Stimulated activated effector memory CD8-positive, alpha-beta T cell treated with anti-CD3 and anti-CD28 coated beads, Interleukin-12 subunit alpha, Interleukin-12 subunit beta, amount 100 ng/mL, for 72 hours (primary cell): ENCODE data around the gene WFS1.

ENCODE experiments used
- ATAC-seq: fragments of 150-1000 bp; cut with Tn5 transposase; 2 replicates; pipeline ENCODE4 v1.10.0; 2021
- DNase-seq, 2 donors: peaks; one replicate each; pipeline ENCODE4 v3.0.0; 2021 to 2022; ENCODE audit warnings: low spot score in 2 of 2
- H3K27ac Mint-ChIP-seq: one replicate; pipeline ENCODE4 v1.8.0; 2022; ENCODE audit warnings: mild to moderate bottlenecking, mixed read lengths
- H3K36me3 Mint-ChIP-seq: one replicate; pipeline ENCODE4 v1.8.0; 2022; ENCODE audit warnings: mild to moderate bottlenecking, mixed read lengths
- H3K4me1 Mint-ChIP-seq: one replicate; pipeline ENCODE4 v1.8.0; 2022; ENCODE audit warnings: mixed read lengths
- H3K4me3 Mint-ChIP-seq: one replicate; pipeline ENCODE4 v1.8.0; 2022; ENCODE audit warnings: mild to moderate bottlenecking, mixed read lengths
- H3K9me3 Mint-ChIP-seq: one replicate; pipeline ENCODE4 v1.8.0; 2022; ENCODE audit warnings: mixed read lengths

WFS1 gene

GRCh38 chr4:6265546-6265945 lies 4.1 kb upstream of the WFS1 start:
- ATAC-seq (no peak), DNase-seq (no peak)
- no peak overlapping the region for H3K4me3 Mint-ChIP-seq
- peaks cover 12% of the 10 kb centered on the region for H3K4me1 Mint-ChIP-seq
- H3K9me3 Mint-ChIP-seq, result no peaks in the 10 kb centered on the region
- no peaks in the 10 kb centered on the region for H3K36me3 Mint-ChIP-seq
- no peak overlapping the region for H3K27ac Mint-ChIP-seq

- no peak for DNase-seq
- Mint-ChIP-seq H3K9me3 (no peaks in the 10 kb centered on the region), H3K4me1 (peaks cover 18% of the 10 kb centered on the region), H3K36me3 (no peaks in the 10 kb centered on the region), H3K27ac (no peak overlapping the region), H3K4me3 (no peak overlapping the region)
- ATAC-seq, result no peak
Observed at GRCh38 chr4:6267573-6267972, 2.1 kb upstream of the WFS1 start.

- no peaks in the 10 kb centered on the region for H3K36me3 Mint-ChIP-seq
- no peak for DNase-seq
- ATAC-seq, result peak; percentile 29
- H3K9me3 Mint-ChIP-seq, result no peaks in the 10 kb centered on the region
- no peak overlapping the region for H3K27ac Mint-ChIP-seq
- peaks cover 18% of the 10 kb centered on the region for H3K4me1 Mint-ChIP-seq
- peak overlapping the region; percentile 64 for H3K4me3 Mint-ChIP-seq
Observed at GRCh38 chr4:6268650-6269615, 717 bp upstream of the WFS1 start.

- no peaks in the 10 kb centered on the region for H3K36me3 Mint-ChIP-seq
Observed at GRCh38 chr4:6270636-6271121, 1.0 kb downstream of the WFS1 start.

GRCh38 chr4:6271206-6271605 lies 1.6 kb downstream of the WFS1 start:
- H3K4me3 Mint-ChIP-seq, result peak overlapping the region; percentile 64
- H3K27ac Mint-ChIP-seq, result no peak overlapping the region
- H3K36me3 Mint-ChIP-seq, result no peaks in the 10 kb centered on the region
- DNase-seq (no peak), ATAC-seq (no peak)
- peaks cover 24% of the 10 kb centered on the region for H3K4me1 Mint-ChIP-seq
- no peaks in the 10 kb centered on the region for H3K9me3 Mint-ChIP-seq

More at GRCh38 chr4:6270636-6271121, 1.0 kb downstream of the WFS1 start:
- H3K4me1 Mint-ChIP-seq, result peaks cover 24% of the 10 kb centered on the region
- H3K4me3 Mint-ChIP-seq, result peak overlapping the region; percentile 64
- ATAC-seq (no peak), DNase-seq (no peak)
- no peaks in the 10 kb centered on the region for H3K9me3 Mint-ChIP-seq
- H3K27ac Mint-ChIP-seq, result no peak overlapping the region

- H3K9me3 Mint-ChIP-seq, result no peaks in the 10 kb centered on the region
- peak overlapping the region; percentile 30 for H3K4me3 Mint-ChIP-seq
- peaks cover 24% of the 10 kb centered on the region for H3K4me1 Mint-ChIP-seq
- DNase-seq (no peak), ATAC-seq (no peak)
- no peaks in the 10 kb centered on the region for H3K36me3 Mint-ChIP-seq
- H3K27ac Mint-ChIP-seq, result no peak overlapping the region
Observed at GRCh38 chr4:6271701-6272465, 2.2 kb downstream of the WFS1 start.

- DNase-seq, result no peak
- no peak overlapping the region for H3K4me3 Mint-ChIP-seq
- no peaks in the 10 kb centered on the region for H3K36me3 Mint-ChIP-seq
- H3K9me3 Mint-ChIP-seq, result no peaks in the 10 kb centered on the region
- H3K4me1 Mint-ChIP-seq, result peaks cover 21% of the 10 kb centered on the region
- H3K27ac Mint-ChIP-seq, result peak overlapping the region; percentile 37
- ATAC-seq, result no peak
Observed at GRCh38 chr4:6272863-6273660, 3.4 kb downstream of the WFS1 start.

- Mint-ChIP-seq H3K4me3 (no peak overlapping the region), H3K4me1 (peaks cover 22% of the 10 kb centered on the region), H3K27ac (no peak overlapping the region), H3K36me3 (no peaks in the 10 kb centered on the region), H3K9me3 (no peaks in the 10 kb centered on the region)
- DNase-seq, result no peak
- no peak for ATAC-seq
Observed at GRCh38 chr4:6273661-6273990, 4.0 kb downstream of the WFS1 start.

GRCh38 chr4:6275351-6275750 lies 5.7 kb downstream of the WFS1 start:
- peaks cover 24% of the 10 kb centered on the region for H3K4me1 Mint-ChIP-seq
- no peaks in the 10 kb centered on the region for H3K9me3 Mint-ChIP-seq
- no peak overlapping the region for H3K4me3 Mint-ChIP-seq
- DNase-seq, result no peak
- no peak for ATAC-seq
- no peak overlapping the region for H3K27ac Mint-ChIP-seq
- H3K36me3 Mint-ChIP-seq, result no peaks in the 10 kb centered on the region

GRCh38 chr4:6275898-6276806 lies 6.5 kb downstream of the WFS1 start:
- Mint-ChIP-seq H3K9me3 (no peaks in the 10 kb centered on the region), H3K4me1 (peaks cover 24% of the 10 kb centered on the region), H3K36me3 (no peaks in the 10 kb centered on the region), H3K27ac (peak overlapping the region; percentile 40), H3K4me3 (no peak overlapping the region)
- DNase-seq (no peak), ATAC-seq (no peak)

- H3K36me3 Mint-ChIP-seq, result no peaks in the 10 kb centered on the region
- no peak overlapping the region for H3K4me3 Mint-ChIP-seq
- no peak overlapping the region for H3K27ac Mint-ChIP-seq
- H3K9me3 Mint-ChIP-seq, result no peaks in the 10 kb centered on the region
- DNase-seq, result no peak
- no peak for ATAC-seq
- peaks cover 17% of the 10 kb centered on the region for H3K4me1 Mint-ChIP-seq
Observed at GRCh38 chr4:6277139-6277802, 7.6 kb downstream of the WFS1 start.

GRCh38 chr4:6277935-6278800 lies 8.5 kb downstream of the WFS1 start:
- peak; percentile 19 for ATAC-seq
- no peaks in the 10 kb centered on the region for H3K9me3 Mint-ChIP-seq
- H3K36me3 Mint-ChIP-seq, result no peaks in the 10 kb centered on the region
- peak overlapping the region; percentile 45 for H3K27ac Mint-ChIP-seq
- peaks cover 17% of the 10 kb centered on the region for H3K4me1 Mint-ChIP-seq
- no peak for DNase-seq
- peak overlapping the region; percentile 27 for H3K4me3 Mint-ChIP-seq

GRCh38 chr4:6278801-6279197 lies 9.1 kb downstream of the WFS1 start:
- Mint-ChIP-seq H3K36me3 (no peaks in the 10 kb centered on the region), H3K9me3 (no peaks in the 10 kb centered on the region), H3K27ac (peak overlapping the region; percentile 45), H3K4me1 (peaks cover 17% of the 10 kb centered on the region), H3K4me3 (peak overlapping the region; percentile 27)
- DNase-seq (peak in 1 of 2 donors; percentile 55), ATAC-seq (peak; percentile 73)
